NCI-H2081 (cell line): ENCODE measurements around the gene PAIP2B.
"Not testable (repeated sequence)": the region's sequence is repeated elsewhere in the genome, so short reads cannot be mapped to it uniquely, and the experiment has no call there.

ENCODE experiments used
- DNase-seq, 2 experiments: peaks; one replicate each; lab custom pipeline; 2025; lab: John Stamatoyannopoulos, UW

PAIP2B gene

GRCh38 chr2:71226965-71227560 is at the start of gene PAIP2B:
TSS of gene PAIP2B (minus strand) at chr2:71227103. CDS start at chr2:71202589, 24,514 bp downstream.
- peak; percentile 97 to 98 for DNase-seq

GRCh38 chr2:71275939-71276310 is 49.0 kb upstream of the PAIP2B start:
- no peak for DNase-seq

GRCh38 chr2:71269511-71270090 is 42.7 kb upstream of the PAIP2B start:
- DNase-seq: no peak

- no peak for DNase-seq
Measured at GRCh38 chr2:71263386-71263785, 36.5 kb upstream of the PAIP2B start.

- DNase-seq: no peak
Measured at GRCh38 chr2:71261534-71261933, 34.6 kb upstream of the PAIP2B start.

- no peak for DNase-seq
Measured at GRCh38 chr2:71256421-71256820, 29.5 kb upstream of the PAIP2B start.

GRCh38 chr2:71254776-71255175 is 27.9 kb upstream of the PAIP2B start:
- DNase-seq: no peak

- no peak for DNase-seq
Measured at GRCh38 chr2:71254078-71254477, 27.2 kb upstream of the PAIP2B start.

GRCh38 chr2:71253476-71253875 is 26.6 kb upstream of the PAIP2B start:
- no peak for DNase-seq

GRCh38 chr2:71252862-71253261 is 26.0 kb upstream of the PAIP2B start:
- DNase-seq: no peak

- DNase-seq: no peak
Measured at GRCh38 chr2:71250935-71251334, 24.0 kb upstream of the PAIP2B start.

- no peak for DNase-seq
Measured at GRCh38 chr2:71244302-71244660, 17.4 kb upstream of the PAIP2B start.

GRCh38 chr2:71243634-71244301 is 16.9 kb upstream of the PAIP2B start:
- peak; percentile 35 to 62 for DNase-seq

- no peak for DNase-seq
Measured at GRCh38 chr2:71240794-71241193, 13.9 kb upstream of the PAIP2B start.

GRCh38 chr2:71238089-71238488 is 11.2 kb upstream of the PAIP2B start:
- no peak for DNase-seq

GRCh38 chr2:71235930-71236587 is 9.2 kb upstream of the PAIP2B start:
- no peak for DNase-seq

- not testable (repeated sequence) for DNase-seq
Measured at GRCh38 chr2:71233072-71233471, 6.2 kb upstream of the PAIP2B start.

GRCh38 chr2:71226096-71226964 is 573 bp downstream of the PAIP2B start:
- peak; percentile 46 to 68 for DNase-seq

- DNase-seq: no peak
Measured at GRCh38 chr2:71224935-71225334, 2.0 kb downstream of the PAIP2B start.

- peak in 1 of 2 experiments; percentile 2 for DNase-seq
Measured at GRCh38 chr2:71224457-71224856, 2.4 kb downstream of the PAIP2B start.

- DNase-seq: peak; percentile 29 to 49
Measured at GRCh38 chr2:71223767-71224333, 3.1 kb downstream of the PAIP2B start.

GRCh38 chr2:71220743-71221142 is 6.2 kb downstream of the PAIP2B start:
- DNase-seq: no peak
